GM18858 (cell line): ENCODE data around the gene FBXL2.
"Not testable (repeated sequence)": the region's sequence is repeated elsewhere in the genome, so short reads cannot be mapped to it uniquely, and the experiment has no call there.

Source experiments
- ATAC-seq: cut with Tn5 transposase; IDR thresholded peaks from one replicate; pipeline ENCODE4 v1.9.1; 2021; ENCODE audit not compliant: unreplicated experiment

Gene FBXL2

DNA sequence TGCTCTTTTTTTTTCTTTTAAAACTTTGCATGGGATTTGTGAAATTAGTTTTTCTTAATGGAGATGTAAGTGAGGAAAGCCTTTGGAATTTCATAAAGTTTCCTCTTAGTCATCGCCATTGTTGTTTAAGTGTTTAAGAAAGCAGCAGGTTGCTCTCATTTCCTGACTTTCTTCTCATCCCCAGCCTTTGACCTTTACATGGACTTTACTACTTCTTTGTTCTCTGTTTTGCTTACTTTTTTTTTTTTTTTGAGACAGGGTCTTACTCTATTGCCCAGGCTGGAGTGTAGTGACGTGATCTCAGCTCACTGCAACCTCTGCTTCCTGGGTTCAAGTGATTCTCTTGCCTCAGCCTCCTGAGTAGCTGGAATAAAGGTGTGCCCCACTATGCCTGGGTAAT is 38.6 kb downstream of the FBXL2 start:
- no peak for ATAC-seq

DNA sequence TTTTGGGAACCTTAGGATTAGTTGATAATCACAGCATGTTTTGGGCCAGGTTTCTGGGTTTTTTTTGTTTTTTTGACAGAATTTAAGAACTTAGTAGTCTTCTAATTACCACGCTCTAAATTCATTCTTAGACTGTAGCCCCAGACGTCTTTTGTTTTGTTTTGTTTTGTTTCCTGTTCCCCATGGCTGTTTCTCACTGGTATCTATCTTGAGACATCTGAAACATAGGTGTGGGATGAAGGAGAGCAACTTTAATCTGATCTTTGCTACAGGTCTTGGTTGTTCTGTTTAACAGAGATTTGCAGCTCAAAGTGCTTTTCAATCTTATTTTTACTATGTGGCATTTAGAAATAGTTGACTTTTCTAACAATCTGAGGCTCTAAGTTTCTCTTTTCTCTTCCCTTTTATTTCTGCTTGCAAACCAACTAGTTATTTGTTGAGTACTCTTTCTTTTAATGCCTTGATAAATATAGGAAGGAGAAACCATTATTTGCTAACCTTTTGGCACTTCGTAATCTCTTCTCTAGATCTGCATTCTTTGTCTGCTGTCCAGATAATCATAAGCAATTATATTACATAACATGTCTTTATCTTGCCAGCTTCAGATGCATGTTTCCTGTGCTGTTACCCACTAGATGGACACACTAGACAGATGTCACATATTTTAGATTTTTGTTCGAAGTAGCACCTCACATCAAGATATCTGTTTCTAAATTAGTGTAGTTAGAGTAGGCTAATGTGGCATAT is 40.9 kb downstream of the FBXL2 start:
- no peak for ATAC-seq

DNA sequence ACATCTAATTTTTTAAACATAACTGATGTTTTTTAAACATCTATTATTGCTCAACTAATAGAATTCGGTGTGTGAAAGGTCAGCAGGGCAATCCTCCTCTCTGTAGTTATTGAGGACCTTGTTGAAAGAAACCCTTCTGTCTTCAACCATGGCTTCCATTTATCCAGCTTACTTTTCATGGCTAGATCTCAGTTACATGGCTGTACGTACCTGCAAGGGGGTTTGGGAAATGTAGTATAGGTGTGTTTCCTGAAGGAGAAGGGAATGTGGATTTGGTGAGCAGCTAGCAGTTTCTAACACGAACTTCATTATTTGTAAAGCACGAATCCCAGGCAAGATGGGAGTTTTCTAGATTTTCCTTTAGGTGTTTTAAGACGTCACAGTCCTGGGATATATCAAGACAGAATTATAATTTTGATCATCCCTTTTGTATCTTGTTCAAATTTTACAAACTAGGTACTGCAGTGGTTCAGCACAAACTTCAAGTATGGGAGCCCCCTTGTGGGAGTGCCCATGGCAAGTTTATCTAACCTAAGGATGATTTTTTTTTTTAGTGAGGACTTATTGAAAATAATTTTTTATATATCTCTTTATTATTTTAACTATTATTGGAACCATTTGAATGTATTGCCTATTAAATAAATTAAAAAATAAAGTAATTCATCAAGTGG is 41.6 kb downstream of the FBXL2 start:
- no peak for ATAC-seq

DNA sequence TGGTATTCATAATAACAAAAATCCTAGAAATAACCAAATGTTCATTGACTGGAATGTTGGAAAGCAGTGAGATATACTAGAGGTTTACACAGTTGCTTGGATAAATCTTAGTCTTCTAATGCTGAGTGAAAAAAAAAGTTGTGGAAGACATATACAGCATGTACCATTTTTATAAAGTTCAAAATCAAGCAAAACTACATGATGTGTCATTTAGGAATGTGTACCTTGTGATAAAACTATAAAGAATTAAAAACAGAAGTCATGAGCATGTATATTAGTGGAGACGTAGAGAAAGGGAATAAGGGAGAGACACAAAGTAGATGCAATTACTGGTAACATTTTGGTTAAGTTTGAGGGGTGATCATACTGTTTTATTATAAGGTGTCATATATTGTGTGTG is 45.2 kb downstream of the FBXL2 start:
- no peak for ATAC-seq

DNA sequence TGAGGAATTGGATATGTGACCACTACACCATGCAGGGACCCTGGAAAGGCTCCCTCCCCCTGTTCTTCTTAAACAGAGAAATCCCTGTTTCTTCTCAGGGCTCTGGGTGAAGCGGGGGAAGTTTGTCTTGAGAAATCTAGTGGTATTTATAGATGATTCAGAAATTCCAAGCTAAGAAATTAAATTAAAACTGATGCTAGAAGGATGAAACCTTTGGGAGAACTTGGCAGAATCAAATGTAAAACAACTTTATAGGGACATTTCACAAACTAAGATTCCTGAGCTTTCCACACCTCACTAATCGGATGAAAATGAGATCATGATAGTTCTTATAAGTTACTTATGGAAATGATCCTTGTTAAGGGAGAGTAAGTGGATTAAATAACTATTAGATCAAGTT is 54.2 kb downstream of the FBXL2 start:
- no peak for ATAC-seq

DNA sequence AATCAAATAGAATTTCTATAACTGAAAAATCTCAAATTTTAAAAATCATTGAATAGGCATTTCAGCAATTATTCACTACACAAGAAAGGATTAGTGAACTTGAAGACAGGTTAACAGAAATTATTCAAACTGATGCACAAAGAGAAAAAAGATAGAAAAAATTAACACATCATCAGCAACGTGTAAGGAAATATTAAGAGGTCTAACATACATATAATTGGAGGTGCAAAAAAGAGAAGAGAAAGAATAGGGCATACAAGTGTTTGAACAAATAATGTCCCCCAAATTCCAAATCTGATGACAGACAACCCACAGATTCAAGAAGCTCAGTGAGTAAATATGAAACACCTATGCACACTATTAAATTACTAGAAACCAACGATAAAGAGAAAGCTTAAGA is 57.1 kb downstream of the FBXL2 start:
- no peak for ATAC-seq

DNA sequence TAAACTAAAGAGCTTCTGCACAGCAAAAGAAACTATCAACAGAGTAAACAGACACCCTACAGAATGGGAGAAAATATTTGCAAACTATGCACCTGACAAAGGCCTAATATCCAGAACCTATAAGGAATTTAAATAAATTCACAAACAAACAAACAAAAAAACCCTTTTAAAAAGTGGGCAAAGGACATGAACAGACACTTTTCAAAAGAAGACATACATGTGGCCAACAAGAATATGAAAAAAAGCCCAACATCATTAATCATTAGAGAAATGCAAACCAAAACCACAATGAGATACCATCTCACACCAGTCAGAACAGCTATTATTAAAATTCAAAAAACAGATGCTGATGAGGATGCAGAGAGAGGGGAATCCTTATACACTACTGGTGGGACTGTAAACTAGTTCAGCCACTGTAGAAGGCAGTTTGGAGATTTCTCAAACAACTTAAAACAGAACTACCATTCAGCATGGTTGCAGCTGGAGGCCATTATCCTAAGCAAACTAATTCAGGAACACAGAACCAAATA is 61.8 kb downstream of the FBXL2 start:
- ATAC-seq = not testable (repeated sequence)

DNA sequence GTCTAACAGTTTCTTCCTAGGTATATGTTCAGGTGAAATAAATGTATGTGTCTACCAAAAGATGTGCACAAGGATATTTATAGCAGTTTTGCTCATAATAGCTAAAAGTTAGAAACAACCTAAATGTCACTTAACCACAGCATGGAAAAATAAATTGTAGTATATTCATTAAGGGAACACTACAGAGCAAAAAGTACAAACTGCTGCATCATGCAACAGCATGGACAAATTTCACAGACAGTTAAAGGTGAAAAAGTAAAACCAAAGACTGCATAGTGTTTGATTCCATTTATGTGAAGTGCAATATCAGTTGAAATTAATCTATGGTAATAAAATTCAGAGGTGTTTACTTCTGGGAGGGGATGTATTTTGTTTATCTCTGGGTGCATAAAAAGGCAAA is 62.5 kb downstream of the FBXL2 start:
- ATAC-seq = no peak

DNA sequence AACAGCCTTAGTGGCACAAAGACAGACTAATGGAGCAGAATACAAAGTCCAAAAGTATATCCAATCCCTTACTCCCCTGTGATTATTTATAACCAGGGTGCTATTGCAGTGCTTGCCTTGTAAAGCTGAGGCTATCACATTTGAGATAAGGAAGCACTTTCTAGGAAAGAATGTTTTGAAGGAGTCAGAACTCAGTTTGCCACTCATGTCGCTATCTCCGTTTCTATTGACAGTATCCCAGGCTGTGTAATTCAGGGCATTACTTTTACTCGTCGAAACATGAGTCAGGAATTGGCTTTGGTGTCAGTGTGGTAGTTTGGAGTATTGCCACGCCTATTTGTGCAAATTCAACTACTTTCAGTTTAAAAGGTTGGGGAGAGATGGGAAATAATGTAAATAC is 78.4 kb downstream of the FBXL2 start:
- ATAC-seq = no peak

DNA sequence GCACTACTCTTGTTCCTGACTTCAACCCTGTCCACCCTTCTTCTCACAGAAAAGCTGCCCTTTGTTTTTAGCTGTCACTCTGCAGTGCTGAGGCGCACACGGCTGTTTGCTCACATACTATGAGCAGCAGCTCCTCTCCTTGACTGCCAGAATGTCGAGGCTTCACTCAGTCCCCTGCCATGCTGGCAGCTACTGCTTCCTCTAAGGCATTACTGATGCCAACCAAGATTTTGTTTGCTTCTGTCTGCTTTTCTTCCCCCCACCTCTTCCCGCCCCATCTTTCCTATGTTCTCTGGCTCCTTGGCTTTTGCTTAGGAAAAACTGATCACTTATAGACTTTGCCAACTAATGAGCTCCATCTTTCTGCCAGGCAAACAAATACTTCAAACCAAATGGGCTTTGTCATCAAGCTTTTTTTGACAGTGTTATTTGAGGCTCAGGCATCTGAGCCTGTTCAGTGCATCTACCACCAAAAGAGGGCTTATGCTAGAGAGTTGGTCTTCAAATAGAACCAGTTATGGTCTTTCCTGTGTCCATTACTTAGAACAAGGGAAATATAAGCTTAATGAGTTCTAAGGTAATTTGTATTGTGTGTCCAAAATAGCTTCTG is 81.0 kb downstream of the FBXL2 start:
- ATAC-seq = no peak

DNA sequence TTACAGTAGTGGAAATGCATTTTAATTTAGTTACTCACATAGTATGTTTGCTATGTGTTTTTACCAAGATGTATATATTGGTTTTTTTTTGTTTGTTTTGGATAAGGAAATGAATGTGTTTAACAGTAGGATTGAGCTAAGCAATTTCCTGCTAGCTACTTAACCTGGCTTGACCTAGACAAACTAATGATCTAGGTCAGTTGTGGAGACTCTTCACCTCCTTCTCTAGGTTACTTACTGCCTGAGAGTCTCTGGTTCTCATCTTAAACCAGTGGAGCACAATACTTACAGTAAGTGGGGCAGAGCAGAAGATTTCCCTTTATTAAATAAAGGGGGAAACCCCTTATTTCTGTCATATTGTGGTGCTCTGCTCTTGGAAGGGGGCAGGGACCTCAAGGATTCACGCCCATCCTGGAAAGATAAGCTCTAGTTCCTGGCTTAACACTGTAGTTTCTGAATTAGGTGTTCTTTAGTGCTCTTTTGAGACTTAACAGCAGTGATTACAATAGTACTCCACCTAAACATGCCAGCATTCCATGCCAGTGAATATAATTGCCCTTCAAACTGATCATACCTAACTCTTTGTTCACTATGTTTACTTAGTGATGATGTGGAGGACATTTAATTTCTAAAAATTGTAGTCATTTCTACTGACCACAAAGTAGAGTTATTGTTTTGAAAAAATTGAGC is 83.0 kb downstream of the FBXL2 start:
- ATAC-seq = no peak

DNA sequence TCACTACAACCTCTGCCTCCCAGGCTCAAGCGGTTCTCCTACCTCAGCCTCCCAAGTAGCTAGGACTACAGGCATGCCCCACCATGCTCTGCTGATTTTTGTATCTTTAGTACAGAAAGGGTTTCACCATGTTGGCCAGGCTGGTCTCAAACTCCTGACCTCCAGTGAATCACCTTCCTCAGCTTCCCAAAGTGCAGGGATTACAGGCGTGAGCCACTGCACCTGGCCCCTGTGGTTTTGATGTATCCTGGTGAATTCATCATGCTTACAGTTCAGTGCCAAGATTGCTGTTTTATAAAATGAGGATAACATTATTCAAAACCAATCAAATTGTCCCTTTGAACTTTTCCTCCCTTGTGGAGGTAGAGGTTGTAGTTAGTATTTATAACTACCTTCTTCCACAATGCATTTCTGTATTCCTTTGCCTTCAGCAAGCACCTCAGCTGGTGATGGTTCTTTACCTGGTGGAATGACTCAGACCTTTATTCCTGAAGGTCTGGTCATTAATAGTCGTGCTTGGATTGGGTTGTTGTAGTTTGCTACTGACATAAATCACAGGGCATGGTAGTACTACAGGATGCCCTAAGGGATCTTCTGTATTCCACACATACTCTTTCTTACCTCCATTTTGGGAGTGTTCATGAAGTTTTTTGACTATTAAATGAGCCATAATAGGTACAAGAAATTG is 86.0 kb downstream of the FBXL2 start:
- no peak for ATAC-seq

DNA sequence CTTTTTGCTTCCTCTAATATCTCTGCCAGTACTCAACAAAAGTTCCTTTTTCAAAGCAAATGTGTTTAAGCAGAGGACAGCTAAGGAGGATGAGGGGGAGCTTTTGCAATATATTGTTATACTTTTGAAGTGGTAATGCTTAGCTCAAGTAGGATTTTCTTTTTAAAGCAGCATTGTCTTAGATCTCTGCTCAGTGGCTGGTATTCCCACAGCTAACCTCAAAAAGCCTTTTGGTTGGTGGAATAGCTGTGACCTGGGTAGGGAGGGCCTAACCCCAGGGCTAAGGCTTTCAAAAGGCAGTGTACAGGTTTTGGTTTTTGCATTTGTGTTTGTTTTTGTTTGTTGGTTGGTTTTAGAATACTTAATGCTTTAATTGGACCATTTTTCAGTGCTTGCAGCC is 86.8 kb downstream of the FBXL2 start:
- ATAC-seq = no peak

DNA sequence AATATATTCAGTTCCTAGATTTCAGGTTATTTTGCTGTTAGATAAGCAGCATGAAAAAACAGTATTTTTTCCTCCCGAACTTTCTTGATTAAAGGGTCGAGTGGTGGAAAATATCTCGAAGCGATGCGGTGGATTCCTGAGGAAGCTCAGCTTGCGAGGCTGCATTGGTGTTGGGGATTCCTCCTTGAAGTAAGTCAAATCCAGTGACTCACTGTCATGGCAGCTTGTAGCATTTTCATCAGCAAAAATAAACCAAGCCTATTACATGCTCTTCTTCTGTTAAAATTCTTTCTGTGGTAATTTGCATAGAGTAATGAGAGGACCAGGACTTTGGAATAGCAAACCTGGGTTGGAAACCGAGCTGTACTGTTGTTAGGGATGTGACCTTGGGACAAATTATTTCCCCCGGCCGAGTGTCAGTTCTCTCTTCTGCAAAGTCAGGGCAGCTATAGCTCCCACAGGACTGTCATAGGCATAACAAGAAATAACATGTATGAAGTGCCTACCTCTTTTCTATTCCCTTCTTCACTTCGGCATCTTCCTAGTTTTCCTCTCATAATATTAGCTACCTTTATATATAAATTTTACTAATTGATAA is 87.4 kb downstream of the FBXL2 start:
- ATAC-seq = no peak

DNA sequence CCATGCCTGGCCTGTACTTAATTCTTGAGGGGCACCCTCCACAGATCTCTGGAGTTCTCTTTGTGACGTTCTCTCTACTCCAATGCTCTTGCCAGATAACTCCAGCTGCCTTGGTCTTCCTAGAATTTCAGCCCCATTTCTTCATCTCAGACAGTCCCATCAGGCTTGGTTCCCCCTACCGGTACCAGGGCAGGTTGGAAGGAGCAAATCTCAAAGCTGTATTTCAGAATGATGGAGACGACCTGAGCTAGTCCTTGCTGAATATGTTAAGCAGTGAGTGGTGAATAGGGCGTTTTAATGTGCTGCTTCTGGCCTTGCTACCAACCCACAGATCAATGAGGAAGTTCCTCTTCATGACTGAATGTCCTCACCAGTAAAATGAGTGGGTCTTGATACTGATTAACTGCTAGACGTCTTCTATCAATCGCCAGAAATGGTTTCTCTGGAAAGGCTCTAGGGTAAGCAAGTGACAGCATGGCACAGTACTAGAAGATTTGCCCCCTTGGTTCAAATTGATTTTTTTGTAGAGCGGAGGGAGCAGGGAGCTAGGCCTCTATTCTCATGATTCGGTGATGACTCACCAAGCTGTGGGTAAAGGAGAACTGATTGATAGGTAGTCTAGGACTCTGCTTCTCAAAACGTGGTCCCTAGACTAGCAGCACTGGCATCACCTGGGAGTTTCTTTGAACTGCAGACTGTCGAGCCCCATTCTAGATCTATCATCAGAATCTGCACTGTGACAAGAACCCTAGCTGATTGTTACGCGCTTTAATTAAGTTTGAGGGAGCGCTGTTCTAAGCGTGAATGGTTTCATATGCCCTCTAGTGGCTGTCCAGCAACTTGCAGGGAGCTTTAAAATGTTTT is 95.2 kb downstream of the FBXL2 start:
- no peak for ATAC-seq

DNA sequence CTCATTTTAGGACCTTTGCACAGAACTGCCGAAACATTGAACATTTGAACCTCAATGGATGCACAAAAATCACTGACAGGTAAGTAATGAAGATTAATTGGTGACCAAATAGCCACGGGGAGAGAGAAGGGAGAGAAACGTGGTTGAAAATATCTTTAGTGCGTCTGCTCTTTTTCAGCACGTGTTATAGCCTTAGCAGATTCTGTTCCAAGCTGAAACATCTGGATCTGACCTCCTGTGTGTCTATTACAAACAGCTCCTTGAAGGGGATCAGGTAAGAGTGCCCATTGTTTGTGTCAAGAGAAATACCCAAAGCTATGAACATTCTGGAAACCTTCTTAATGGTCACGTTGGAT is 95.8 kb downstream of the FBXL2 start:
- no peak for ATAC-seq

DNA sequence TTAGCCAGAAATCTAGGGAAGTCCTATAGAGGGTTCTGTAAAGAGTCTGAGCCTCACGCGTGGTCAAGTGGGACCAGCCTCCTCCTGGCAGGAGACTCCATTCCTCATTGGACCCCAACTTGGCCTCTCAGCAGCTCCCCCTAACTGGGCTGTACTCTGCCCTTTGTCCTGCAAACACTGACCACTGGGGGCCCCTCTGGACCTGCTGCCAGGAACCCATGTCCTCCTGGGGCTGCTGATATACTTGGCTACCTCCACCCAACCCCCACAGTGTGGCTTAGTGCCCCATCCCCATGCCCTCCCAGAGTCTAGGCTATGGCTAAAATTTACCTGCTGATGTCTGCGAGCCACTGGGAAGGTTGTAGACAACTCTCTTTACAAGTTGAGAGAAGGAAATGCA is 100.2 kb downstream of the FBXL2 start:
- ATAC-seq = no peak

DNA sequence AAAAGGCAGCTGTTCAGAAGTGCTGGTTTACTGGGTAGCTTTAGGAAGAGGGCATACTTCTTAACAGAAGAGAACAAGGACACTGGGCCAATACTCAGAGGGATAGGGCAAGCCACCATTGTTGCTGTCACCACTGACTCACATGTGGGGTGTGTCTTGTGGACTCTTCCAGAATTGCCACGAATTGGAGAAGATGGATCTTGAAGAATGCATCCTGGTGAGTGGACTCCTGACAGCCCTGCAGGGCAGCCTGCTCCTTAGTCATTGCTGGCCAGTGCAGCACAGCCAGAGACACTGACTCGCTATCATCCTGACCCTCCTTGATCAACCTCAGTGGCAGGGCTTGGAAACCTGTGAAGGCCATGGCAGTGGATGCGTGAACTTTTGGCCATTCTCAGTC is 100.7 kb downstream of the FBXL2 start:
- no peak for ATAC-seq

DNA sequence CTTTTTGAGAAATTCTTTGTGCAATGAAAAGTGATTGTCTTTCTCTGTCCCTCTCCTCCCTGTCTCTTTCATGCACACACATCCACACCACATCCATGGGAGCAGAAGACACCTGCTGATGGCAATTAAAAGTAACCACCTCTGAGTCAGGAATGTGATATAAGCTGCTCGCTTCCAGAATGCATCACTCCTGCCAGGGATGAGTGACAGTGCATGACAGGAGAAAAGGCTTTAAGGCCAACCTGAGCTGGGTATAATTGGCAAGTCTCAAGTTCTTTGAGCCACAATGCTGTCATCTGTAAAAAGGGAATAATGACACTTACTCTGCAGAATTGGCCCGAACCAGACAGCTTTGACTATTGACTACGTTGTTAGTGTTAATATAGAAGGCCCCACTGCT is 103.4 kb downstream of the FBXL2 start:
- no peak for ATAC-seq

DNA sequence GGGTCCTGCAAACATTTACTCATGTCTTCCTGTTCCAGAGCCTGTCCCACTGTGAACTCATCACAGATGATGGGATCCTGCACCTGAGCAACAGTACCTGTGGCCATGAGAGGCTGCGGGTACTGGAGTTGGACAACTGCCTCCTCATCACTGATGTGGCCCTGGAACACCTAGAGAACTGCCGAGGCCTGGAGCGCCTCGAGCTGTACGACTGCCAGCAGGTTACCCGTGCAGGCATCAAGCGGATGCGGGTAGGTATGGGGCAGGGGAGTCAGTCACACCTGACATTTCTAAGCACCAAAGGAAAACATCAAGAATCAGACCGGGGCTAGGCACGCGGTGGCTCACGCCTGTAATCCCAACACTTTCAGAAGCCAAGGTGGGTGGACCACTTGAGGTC is 106.7 kb downstream of the FBXL2 start:
- ATAC-seq = no peak
